GM13976 (cell line): ENCODE measurements around the gene MICA.
"Not testable (repeated sequence)": the region's sequence is repeated elsewhere in the genome, so short reads cannot be mapped to it uniquely, and the experiment has no call there.

Experiments used
- DNase-seq: peaks from one replicate; pipeline ENCODE4 v3.0.0; 2012; ENCODE audit warnings: low spot score
- in situ Hi-C: fragments of 300-500 bp; cut with MboI; formaldehyde crosslinking; loops from one replicate; pipeline ENCODE4 v1.12.0; 2022; ENCODE audit warnings: low sequenced_read_pairs, mixed read lengths, inconsistent platforms; ENCODE audit not compliant: unreplicated experiment
- TF ChIP-seq, protein P1 (sequence below): IDR thresholded peaks from 2 replicates; pipeline ENCODE4 v1.5.1; 2012; ENCODE audit warnings: borderline replicate concordance, mild to moderate bottlenecking; ENCODE audit not compliant: insufficient read depth; ENCODE audit errors: extremely low read depth, missing control alignments, control extremely low read depth

The MICA gene

DNA sequence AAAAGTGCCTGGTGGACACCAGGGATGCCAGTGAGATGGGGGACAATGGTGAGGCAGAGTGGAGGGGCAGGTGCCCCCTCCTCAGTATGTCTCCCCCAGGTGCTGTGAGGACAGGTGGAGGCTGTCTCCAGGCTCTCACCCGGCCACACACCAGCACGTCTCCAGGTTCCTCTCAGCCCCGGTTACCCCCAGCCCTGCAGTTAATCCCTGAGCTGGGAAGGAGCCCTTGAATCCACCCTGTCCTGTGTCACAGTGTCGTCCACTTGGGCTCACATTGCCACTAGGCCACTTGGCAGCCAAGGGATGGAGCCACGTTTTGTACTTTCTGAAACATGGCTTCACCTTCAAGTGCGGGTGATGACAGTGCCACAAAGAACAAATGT lies 24.7 kb upstream of the MICA start:
- DNase-seq, result no peak
- TF ChIP-seq, protein P1, sequence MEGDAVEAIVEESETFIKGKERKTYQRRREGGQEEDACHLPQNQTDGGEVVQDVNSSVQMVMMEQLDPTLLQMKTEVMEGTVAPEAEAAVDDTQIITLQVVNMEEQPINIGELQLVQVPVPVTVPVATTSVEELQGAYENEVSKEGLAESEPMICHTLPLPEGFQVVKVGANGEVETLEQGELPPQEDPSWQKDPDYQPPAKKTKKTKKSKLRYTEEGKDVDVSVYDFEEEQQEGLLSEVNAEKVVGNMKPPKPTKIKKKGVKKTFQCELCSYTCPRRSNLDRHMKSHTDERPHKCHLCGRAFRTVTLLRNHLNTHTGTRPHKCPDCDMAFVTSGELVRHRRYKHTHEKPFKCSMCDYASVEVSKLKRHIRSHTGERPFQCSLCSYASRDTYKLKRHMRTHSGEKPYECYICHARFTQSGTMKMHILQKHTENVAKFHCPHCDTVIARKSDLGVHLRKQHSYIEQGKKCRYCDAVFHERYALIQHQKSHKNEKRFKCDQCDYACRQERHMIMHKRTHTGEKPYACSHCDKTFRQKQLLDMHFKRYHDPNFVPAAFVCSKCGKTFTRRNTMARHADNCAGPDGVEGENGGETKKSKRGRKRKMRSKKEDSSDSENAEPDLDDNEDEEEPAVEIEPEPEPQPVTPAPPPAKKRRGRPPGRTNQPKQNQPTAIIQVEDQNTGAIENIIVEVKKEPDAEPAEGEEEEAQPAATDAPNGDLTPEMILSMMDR, result no peak
- in situ Hi-C loops, result no loop called here

DNA sequence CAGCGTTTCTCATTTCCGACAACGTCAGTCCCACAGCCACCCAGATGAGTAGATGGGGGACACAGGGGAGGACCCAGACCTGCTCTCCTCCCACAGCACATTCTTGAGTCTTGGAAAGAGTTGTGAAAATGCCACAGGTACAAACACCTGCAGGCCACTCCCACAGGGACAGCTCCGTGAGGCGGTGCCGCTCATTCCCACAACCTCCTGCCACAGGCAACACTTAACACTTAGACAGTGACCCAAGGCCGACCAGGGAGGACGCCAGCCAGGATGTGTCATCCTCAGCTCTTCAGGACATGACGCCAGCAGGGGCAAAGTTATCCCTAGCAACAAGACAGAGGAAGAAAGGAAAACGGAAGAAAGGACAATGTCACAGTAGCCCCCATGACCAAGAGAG lies 23.5 kb upstream of the MICA start:
- TF ChIP-seq, protein P1, result no peak
- in situ Hi-C loops, result no loop called here
- DNase-seq, result no peak

DNA sequence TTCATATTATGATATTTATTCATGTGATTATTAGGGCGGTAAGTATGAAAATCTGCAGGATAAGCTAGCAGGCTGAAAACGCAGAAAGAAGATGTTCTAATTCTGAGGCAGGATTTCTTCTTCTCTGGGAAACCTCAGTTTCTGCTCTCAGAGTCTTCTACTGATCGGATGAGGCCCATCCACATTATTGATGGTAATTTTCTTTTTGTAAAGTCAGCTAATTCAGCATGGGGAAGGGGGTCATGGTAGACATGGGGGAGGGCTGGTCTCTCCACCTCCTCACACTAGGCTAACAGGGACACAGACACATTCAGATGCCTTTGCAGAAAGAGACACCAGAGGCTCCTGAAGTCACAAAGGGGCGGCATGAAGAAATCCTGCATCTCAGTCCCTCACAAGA lies 21.7 kb upstream of the MICA start:
- no peak for DNase-seq
- in situ Hi-C loops, result no loop called here
- TF ChIP-seq, protein P1, result no peak

DNA sequence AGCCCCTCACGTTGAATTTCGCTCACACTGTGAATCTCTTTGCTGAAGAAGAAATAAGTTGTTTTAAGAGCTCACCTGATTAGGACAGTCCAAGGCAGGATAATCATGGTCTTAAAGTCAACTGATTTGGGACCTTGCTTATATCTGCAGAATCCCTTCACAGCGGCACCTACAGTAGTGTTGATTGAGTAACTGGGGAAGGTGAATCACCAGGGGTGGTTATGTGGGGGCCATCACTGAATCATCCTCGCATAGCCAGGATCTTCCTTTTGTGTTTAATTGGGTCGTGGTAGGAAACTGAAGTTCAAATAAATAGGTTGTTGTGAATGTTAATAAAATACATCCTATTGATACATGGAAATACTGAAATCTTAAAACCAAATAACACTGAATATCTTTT lies 20.2 kb upstream of the MICA start:
- DNase-seq, result no peak
- in situ Hi-C loops, result no loop called here
- TF ChIP-seq, protein P1, result no peak

DNA sequence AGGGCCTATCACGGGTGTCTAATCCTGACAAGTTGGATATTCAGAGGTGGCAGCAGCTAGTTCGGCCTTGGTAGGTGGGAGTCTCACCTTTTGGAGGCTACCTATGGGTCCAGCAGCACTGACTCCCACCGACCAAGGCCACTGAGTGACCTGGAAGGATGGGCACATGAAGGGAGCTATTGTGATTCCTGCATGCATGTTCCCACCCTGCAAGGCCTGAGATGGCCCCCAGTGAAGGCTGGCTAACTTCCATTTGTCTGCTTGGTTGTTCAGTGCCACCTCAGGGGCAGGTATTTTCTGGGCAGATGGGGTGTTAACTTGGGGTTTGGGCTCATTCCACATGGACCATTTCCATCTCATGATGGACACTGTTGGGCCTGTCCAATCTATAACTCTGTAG lies 18.4 kb upstream of the MICA start:
- in situ Hi-C loops, result no loop called here
- DNase-seq, result no peak

DNA sequence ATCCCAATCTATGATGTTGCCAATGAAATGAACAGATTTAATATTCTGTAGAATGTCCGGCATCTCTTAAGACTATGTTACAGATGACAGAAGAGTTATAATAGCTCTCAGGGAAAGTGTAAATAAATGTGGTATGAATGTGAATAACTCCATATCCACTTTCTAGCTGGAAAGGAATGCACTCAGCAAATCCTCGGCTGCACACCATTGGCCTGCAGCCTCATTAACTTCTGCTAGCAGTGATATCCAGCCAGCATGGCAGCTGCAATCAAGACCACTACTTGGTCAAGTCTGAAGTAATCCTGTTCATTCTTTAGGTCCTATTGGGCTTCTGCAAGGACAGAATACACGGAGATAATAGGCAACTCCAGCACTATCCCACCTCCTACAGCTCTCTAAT lies 17.3 kb upstream of the MICA start:
- in situ Hi-C loops, result no loop called here
- TF ChIP-seq, protein P1, result no peak
- DNase-seq, result no peak

More for the DNA sequence above, 18.4 kb upstream of the MICA start:
- TF ChIP-seq, protein P1, result no peak

DNA sequence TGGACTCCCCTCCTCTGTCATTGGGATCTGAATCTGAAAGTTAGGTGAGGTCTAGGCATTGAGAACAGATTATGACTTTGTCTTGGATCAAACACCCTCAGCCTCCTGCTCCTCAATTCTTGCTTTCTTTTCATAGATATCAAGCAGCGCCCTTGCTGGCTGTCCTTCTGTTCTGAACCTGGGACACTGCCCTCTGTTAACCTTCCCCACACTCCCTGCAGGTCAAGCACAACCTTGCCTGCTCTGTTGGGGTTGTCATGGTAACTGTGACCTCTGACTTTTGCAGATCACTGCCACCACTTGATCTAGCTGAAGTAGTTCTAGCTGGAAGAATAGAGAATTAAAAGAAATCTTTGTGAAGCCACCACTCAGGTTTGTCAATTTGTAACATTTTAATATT lies 16.4 kb upstream of the MICA start:
- TF ChIP-seq, protein P1, result no peak
- in situ Hi-C loops, result no loop called here
- no peak for DNase-seq

DNA sequence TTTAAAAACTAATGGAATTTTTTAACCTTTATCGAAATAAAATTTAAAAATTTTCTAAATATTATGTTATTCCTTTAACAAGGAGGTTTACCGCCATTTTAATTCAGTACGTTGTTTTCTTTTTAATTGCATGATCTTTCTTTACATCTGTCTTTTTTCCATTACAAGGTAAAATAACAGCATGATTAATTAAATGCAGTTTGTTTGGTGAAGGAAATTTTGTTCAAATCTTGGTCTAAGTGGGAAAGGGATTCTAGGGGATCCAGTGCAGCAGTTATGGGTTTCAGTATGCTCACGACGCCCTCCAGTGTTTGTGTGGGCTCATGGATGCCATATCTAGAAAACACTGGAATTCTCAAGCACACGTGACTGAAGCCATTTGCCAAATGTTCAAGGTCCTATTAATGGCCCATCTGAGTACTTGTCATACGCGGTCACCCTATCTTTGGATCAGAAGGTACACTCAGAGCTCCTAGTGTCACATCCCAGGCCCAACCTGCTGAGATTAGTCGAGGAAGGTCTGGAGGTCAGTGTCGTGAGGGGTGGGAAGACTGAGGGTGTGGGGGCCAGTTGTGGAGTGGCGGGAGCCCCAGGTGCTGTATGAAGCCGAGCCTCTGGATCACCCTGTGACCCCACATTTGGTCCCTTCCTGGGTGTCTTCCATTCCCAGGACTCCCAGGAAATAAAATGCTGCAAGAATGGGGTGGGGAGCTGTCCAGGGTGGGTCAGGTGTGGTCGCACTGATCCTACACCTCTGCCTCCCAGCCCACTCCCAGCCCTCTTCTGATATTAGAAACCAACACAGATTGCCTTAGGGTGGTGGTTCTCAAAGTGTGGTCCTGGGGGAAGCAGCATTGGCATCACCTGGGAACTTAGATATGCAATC lies 14.2 kb upstream of the MICA start:
- in situ Hi-C loops, DNase-seq: not testable (repeated sequence)

DNA sequence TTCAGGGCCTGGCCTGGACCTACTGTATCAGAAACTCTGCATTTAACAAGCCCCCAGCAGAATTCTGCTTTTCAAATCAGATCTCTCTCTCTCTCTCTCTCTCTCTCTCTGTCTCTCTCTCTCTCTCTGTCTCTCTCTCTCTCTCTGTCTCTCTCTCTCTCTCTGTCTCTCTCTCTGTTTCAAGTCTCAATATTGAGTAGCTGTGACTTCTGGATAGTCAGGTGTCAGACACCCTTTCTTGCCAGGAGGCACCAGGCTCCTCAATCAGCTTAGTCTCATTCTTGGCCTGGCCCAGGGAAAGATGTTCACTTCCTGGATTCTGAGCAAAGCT lies 13.6 kb upstream of the MICA start:
- in situ Hi-C loops, DNase-seq: not testable (repeated sequence)
